Testis (tissue), 2 donors: Measurements from ENCODE around the gene PSAP.

ENCODE experiments used
- POLR2A ChIP-seq: fragments of 450-650 bp; IDR thresholded peaks from one replicate; pipeline ENCODE4 v1.6.1; 2017; ENCODE audit warnings: antibody characterized with exemption, mild to moderate bottlenecking, moderate library complexity
- TF ChIP-seq, protein P1 (sequence below), 3 experiments: fragments of 450-650 bp in 2 of 3; fragments of 200-600 bp in 1 of 3; sonication (generic) in 1 of 3; IDR thresholded peaks; one replicate each; pipeline ENCODE4 v1.5.1; 2016 to 2019; ENCODE audit warnings: antibody characterized with exemption in 3 of 3, mild to moderate bottlenecking in 2 of 3, moderate library complexity in 1 of 3

GRCh38 chr10:71776481-71776925, 74.5 kb downstream of the PSAP start:
- TF ChIP-seq, protein P1, sequence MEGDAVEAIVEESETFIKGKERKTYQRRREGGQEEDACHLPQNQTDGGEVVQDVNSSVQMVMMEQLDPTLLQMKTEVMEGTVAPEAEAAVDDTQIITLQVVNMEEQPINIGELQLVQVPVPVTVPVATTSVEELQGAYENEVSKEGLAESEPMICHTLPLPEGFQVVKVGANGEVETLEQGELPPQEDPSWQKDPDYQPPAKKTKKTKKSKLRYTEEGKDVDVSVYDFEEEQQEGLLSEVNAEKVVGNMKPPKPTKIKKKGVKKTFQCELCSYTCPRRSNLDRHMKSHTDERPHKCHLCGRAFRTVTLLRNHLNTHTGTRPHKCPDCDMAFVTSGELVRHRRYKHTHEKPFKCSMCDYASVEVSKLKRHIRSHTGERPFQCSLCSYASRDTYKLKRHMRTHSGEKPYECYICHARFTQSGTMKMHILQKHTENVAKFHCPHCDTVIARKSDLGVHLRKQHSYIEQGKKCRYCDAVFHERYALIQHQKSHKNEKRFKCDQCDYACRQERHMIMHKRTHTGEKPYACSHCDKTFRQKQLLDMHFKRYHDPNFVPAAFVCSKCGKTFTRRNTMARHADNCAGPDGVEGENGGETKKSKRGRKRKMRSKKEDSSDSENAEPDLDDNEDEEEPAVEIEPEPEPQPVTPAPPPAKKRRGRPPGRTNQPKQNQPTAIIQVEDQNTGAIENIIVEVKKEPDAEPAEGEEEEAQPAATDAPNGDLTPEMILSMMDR (IDR thresholded peaks at IDR 0.05), result no peak
- no peak for TF ChIP-seq POLR2A
